ENCODE measurements around the gene C1orf52. TPM values are rescaled to one million over a fixed set of nuclear protein-coding genes. Genes with fewer than 3 reads are reported as not detected.

The C1orf52 gene
- total RNA-seq = 17.8 TPM
- long read RNA-seq, transcript C1orf52-201 (4 exons, 3,391 nt) = minor isoform, 11 of 57 reads
- long read RNA-seq, transcript C1orf52-203 (3 exons, 1,219 nt) = major isoform, 46 of 57 reads
- long read RNA-seq, partial matches to known transcripts = 0 of 57 reads
- long read RNA-seq, other reads (novel, unspliced or antisense) = 0 of 57 reads

DNA sequence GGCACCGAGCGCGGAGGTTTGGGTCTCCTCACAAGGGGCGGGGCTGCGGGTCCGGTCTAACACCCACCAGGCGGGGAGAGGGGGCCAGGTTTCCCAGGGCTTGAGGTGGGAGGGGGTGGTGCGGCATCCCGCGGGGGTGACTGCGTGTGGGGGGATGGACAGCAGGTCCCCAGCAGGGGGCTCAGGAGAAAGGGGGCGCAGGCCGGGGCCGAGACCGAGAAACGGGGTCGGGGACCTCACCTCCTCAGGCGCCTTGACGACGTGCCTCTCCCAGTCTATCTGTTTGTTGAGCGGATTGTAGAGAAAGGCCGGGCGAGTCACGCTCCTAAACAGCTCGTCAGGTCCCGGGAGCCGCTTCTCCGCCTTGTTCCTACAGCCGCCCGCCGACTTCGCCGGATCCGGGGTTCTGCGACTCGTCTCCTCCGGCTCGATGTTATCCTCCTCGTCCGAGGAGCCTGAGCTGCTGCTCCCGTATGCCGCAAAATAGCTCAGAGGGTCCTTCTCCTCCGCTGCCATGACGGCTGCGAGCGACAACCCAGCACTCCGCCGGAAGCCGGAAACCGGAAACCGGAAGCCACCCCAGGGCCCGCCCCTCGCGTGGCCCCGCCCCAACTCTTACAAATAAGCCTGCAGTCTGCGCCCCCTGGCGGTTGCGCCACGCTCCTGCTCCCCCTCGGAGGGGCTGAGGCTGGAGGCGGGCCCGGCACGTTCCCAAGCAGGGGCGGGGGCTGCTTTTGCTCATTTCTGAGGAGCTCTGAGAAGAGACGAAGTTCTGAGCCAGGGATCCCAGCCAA, at the start of gene C1orf52:
C1orf52 (minus strand) TSS at position 545 of the 794 bp plus-strand sequence; CDS start at position 516, 29 bp downstream.
- DNase-seq = peak; percentile 98
- ATAC-seq (ENCODE audit: poor library complexity) = peak; percentile 99
- intact Hi-C loops (cut with DNase I) = loop anchor here (5.0 kb wide), 1 partner anchor 317 kb away; no protein-coding TSS in a partner anchor

DNA sequence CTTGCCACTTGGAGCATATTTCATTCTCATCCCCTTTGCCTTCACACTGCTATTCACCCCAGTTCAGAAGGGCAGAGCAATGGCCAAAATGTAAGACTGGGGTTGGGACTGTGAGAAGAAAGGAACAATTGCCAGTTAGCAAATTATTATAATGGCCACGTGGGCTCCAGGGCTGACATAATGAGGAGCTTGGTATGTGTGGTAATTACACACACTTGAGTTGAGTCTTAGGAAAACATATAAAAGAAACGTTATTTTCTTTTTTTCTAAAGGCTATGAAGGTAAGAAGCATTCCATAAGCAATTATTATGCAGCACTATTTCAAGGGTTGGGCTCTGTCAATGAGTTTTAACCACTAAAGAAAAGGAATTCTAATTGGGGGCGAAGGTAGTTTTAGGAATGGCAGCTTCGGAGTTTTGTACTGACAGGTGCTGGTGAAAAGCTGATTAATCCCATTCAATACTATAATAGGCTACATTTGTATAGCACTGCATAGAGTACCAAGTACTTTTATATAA, 49.4 kb upstream of the C1orf52 start:
- intact Hi-C loops (cut with DNase I) = loop anchor here (5.0 kb wide), 3 partner anchors 88 to 383 kb away; no protein-coding TSS in a partner anchor
- no peak for ATAC-seq (ENCODE audit: poor library complexity)
- DNase-seq = no peak

DNA sequence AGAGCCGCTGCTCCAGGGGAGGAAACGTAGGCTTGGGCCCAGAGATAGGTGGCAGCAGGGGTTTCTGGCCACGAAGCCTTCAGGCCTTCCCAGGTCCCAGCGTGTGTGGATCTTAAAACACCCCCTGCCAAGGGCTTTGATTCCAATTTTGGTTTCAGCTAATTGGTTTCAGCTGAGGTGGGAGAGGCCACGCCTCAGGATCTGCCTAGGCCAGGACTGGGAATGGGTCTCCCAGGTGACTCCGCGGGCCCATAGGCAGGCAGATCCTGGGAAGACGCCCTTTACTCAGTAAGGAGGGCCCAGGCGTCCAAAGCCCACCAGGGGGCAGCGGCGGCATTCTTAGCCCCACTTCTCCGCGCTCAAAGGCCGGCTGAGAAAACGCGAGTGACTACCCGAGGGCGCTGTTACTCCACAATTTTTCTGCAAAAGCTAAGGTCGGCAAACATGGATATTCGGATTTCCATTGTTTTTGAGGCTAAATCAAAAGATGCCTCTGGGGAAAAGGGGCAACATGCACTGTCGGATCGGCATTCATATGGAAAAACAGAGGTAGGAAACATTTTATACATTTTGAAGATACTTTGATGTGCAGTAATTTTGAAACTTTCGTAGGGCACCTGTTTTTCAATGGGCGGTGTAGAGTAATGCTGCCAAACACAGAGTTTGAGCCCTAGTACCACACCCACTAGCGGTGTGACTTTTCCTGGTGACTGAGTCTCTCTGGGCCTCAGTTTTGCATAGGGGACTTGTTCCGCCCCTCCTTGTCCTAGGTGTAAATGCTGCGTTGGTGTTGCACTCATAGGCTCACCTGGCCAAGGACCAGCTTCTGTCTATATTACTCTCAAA, 48.7 kb upstream of the C1orf52 start:
- ATAC-seq (ENCODE audit: poor library complexity) (peak; percentile 99), DNase-seq (peak; percentile 92)
- intact Hi-C loops (cut with DNase I) = loop anchor here (2.0 to 5.0 kb wide), 4 partner anchors 89 to 384 kb away; no protein-coding TSS in a partner anchor

DNA sequence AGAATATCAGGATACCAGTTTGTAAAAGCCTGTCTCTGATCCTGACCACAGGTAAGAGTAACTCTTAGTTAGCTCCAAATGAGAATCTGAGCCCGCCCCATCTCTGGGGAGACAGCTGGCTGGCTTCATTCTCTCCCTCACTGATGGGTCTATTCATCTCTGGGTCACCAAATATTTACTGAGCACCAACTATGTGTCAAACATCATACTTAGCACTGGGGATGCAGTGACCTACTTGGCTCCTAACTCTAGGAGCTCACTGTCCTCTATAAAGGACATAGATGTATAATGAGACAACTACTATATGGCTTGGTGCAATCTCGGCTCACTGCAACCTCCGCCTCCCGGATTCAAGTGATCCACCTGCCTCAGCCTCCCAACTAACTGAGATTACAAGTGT, 46.8 kb upstream of the C1orf52 start:
- intact Hi-C loops (cut with DNase I) = loop anchor here (2.0 to 5.0 kb wide), 4 partner anchors 91 to 386 kb away; no protein-coding TSS in a partner anchor
- ATAC-seq (ENCODE audit: poor library complexity) = no peak
- no peak for DNase-seq

DNA sequence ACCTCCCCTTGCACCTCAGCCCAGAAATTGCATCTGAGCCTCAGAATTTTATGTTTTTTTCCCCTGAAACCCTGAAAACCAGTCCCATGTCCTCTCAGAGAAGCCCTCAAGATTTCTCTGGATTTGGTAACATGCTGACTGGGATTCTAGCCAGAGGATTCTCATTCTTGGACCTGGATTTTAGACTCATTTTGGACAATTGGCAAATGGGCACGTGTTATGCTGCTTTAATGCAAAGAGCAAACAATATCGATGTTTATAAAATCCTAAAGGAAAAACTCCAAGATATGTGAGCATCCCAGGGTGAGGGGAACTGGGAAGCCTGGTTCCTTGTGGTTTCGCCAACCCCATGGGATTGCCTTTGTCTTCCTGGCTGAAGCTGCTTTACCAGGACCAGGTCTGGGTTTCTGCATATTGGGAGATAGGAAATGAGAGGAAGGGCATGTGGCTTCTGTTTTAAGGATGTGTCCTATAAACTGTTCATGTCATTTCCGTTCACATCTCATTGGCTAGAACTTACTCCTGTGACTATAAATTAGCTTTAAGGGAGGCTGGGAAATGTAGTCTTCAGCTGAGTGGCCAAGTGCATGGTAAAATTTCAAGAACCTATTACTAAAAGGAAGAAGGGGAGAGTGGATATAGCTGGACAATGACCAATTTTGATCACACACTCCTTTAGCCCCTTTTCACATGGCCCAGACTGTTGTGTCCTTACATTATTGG, 44.1 kb upstream of the C1orf52 start:
- intact Hi-C loops (cut with DNase I) = no loop called here
- DNase-seq (no peak), ATAC-seq (ENCODE audit: poor library complexity) (no peak)

DNA sequence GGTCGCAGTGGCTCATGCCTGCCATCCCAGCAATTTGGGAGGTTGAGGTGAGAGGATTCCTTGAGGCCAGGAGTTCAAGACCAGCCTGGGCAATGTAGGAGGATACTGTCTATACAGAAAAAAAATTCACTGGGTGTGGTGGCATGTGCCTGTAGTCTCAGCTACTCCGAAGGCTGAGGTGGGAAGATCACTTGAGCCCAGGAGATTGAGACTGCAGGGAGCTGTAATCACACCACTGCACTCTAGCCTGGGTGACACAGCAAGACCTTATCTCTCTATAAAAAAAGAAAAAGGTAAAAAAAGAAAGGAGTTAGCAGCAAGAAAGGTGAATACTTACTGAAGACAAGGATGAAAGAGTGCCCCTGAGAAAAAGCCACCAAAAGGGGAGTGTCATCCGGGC, 40.7 kb upstream of the C1orf52 start:
- intact Hi-C loops (cut with DNase I) = no loop called here
- DNase-seq = no peak
- no peak for ATAC-seq (ENCODE audit: poor library complexity)

DNA sequence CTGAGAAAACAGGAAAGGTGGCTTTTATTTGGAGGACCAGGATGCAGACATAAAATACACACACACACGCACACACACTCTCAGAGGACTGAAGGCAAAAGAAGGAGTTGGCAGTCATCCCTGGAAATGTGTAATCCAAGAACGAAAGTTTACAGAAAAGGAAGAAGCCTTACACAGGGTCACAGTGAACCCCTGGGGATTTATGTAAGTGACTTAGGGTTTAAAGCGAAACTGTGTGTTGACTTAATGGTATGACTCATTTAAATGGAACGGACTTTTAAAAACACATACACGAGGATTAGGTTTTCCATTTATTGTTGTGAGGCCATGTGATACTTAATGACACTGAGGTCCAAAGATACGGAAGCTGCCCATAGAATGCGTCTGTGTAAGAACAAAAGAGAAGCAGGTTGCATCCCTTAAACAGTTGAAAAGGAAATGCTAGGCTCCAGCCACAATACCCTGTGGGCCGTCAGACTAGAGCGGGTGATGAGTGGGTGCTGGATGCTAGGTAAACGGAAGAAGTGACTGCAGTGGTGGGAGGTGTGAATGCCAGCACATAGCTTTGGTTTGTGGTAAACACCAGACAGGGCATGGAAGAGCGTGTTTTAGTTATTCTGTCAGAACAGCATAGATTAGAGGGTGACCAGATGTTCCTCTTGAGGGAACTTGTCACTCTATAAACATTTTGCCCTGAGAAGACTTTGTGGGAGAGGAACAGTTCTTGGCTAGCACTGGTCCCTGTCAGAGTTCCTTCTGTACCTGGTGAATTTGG, 38.6 kb upstream of the C1orf52 start:
- intact Hi-C loops (cut with DNase I) = no loop called here
- no peak for DNase-seq

DNA sequence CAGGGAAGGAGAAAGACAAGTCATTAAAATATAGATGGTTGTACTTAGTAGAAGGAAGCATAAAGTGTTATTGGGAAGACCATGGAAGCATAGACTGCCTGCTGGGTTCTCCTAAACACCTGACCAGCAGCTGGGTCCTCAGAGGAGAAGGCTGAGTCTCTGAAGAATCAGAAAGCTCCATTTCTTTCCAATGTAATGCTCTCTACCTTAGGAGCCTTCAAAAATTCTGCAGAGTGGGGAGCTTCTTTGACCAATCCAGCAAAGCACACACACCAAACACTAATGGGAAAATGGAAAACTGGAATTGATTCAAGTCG, 38.0 kb upstream of the C1orf52 start:
- intact Hi-C loops (cut with DNase I) = no loop called here
- no peak for DNase-seq
- no peak for ATAC-seq (ENCODE audit: poor library complexity)

More for the DNA sequence above, 38.6 kb upstream of the C1orf52 start:
- peak; percentile 80 for ATAC-seq (ENCODE audit: poor library complexity)

DNA sequence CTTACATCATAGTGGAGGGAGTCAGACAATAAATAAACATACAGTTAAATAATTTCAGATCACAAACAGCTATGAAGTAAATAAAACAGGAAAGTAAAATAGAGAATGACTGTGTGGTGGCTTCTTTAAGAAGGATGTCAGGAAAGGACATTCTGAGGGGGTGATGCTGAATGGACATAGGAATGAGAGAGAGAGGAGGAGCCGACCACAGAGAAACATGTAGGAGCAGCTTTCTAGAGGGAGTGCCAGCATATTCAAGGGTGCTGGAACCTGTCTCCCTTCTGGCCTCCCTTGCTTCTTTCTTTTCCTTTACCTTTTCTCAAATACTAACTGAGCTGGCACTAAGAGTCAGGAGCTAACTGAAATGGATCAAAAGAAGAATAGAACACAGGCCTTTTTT, 37.5 kb upstream of the C1orf52 start:
- ATAC-seq (ENCODE audit: poor library complexity) = no peak
- intact Hi-C loops (cut with DNase I) = no loop called here

DNA sequence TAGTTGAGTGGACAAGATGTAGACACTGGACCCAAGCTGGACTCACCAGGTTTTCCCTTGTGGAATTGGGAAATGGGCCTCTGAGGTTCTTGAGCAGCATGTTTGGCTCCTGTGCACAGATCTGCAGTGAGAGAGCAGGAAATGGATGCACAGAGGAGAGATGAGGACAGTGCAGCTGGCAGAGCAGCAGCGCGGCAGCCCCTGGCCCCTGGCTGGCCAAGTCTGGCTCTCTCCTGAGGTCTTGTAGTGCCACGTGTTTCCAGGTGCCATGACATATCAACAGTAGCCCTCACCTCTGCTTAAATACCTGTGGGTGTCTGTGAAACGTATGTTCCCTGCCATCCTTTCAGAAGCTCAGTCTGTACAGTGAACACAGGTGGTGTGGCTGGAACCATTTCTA, 36.2 kb upstream of the C1orf52 start:
- intact Hi-C loops (cut with DNase I) = no loop called here
- ATAC-seq (ENCODE audit: poor library complexity) = no peak
- DNase-seq = no peak

More for the DNA sequence above, 37.5 kb upstream of the C1orf52 start:
- DNase-seq = no peak

DNA sequence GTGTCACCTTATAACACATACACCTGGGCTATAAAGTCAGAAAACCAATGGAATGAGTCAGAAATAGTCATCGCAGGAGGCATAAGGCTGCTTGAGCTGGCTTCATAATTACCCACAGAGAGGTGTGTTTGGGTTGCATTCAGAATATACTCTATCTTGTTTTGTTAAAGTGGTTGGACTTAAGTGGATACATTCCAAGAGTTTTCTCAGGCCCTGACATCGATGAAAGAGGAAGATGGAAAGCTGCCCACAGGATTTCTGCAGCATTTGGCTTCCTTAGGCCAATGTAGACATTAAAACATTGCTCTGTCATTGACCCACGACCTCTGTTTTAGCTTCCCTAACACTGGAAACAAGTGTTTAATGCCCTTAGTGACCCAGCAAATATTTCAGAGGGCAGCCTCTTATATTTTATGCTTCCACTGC, 35.6 kb upstream of the C1orf52 start:
- ATAC-seq (ENCODE audit: poor library complexity) (no peak), DNase-seq (no peak)
- intact Hi-C loops (cut with DNase I) = no loop called here

DNA sequence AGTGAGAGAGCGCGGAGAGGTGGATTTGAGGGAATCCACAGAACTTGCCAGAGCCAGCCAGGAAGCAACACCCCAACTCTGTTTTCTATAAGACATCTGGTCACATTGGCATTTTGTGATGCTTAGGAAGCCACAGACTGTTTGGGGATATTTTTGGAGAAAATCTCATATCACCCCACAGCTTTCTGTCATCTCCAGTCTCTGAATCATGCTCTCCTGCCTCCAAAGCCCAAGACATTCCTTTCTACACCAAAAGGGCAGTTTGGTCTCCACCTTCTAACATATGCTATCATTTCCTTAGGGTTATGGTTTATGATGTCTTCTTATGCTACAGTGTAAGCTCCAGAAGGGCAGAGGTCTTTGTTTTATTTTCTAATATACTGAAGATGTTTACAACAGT, 31.4 kb upstream of the C1orf52 start:
- DNase-seq (no peak), ATAC-seq (ENCODE audit: poor library complexity) (no peak)
- intact Hi-C loops (cut with DNase I) = no loop called here

DNA sequence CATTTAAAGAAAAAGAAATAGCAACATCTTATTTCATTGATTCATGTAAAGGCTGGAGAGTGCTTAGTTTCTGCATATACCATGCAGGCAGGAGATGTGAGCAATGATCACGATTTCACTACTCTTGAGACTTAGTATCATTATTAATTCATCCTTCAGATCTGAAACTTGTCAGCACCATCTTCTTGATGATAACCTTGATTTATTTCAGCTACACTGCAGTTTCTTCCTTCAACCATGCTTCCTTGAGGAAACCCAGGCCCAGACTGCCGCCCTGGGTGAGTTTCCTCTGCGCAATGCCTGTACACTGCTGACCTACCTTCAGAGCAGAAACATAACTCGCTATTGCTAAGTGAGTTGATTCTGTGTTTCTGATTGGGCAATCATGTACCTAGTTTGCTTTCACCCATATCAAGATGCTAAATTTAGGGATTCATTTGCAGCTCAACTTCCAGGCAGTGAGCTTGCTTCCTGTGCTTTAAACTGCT, 30.4 kb upstream of the C1orf52 start:
- DNase-seq = no peak
- ATAC-seq (ENCODE audit: poor library complexity) = peak; percentile 82
- intact Hi-C loops (cut with DNase I) = no loop called here

DNA sequence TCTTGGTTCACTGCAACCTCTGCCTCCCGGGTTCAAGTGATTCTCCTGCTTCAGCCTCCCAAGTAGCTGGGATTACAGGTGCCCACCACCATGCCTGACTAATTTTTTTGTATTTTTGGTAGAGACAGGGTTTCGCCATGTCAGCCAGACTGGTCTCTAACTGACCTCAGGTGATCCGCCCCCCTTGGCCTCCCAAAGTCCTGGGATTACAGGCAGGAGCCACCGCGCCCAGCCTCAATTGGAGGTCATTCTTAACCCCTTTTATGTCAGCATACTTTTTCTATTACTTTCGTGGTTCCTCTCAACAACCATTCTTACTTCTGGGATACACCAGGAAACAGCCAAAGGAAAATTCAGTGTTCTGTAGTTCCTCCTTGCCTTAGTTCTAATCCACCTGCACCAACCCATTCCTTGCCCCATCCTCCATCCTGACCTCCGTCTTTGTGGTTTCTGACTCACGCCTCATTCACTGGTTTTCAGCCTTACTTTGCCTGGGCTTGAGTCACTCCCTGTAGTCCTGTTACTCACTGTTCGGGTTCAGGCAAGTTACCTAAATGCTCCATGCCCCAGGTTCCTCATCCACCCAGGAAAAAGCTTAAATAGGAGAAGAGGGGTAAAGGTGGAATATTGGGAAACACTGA, 29.9 kb upstream of the C1orf52 start:
- ATAC-seq (ENCODE audit: poor library complexity) = no peak
- intact Hi-C loops (cut with DNase I) = no loop called here
- no peak for DNase-seq

DNA sequence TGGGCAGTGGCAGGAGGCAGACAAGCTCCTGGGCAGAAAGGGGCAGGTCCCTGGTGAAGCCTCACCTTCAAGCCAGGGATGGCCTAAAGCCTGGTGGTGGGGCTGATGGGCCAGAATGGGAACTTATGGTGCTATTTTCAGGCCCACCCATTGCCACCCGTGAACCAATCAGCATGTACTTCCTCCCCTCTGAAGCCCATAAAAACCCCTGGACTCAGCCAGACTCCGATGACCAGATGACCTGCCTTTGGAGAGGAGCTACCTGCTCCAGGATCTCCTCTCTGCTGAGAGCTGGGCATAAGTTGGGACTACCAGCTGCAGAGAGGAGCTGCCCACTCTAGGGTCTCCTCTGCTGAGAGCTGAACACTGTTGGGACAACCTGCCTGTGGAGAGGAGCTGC, 24.7 kb upstream of the C1orf52 start:
- DNase-seq = no peak
- ATAC-seq (ENCODE audit: poor library complexity) = no peak
- intact Hi-C loops (cut with DNase I) = no loop called here

DNA sequence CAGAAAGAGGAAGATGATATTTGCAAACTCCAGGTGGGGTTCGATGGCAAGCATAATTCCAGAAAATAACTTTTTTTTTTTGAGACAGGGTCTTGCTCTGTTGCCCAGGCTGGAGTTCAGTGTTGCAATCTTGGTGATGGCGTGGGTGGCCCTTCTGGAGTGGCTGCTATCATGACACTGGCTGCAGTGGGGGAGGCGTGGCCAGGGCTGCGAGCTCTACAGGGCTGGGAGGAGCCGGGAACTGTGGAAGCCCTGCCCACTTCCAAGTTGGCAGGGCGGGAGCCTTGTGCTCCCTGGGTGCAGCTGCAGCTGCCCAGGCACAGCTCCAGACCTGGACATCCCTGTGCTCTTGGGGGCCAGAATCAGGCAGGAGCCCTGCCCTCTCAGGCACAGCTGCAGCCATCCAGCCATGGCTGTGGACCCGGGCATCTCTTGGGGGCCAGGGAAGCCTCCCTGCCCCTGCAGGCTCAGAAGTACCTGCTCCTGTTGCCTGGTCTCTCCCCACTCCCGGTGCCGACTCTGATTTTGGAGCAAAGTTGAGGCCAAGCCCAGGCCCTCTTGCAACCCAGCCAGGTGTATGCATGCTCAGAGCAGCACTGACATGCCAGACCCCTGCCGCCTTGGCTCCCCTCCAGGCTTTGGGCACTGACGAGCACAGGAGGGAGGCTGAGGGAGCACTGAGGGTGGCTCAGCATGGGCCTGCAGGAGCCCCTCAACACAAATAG, 24.2 kb upstream of the C1orf52 start:
- DNase-seq (peak; percentile 55), ATAC-seq (ENCODE audit: poor library complexity) (peak; percentile 68)
- intact Hi-C loops (cut with DNase I) = no loop called here

DNA sequence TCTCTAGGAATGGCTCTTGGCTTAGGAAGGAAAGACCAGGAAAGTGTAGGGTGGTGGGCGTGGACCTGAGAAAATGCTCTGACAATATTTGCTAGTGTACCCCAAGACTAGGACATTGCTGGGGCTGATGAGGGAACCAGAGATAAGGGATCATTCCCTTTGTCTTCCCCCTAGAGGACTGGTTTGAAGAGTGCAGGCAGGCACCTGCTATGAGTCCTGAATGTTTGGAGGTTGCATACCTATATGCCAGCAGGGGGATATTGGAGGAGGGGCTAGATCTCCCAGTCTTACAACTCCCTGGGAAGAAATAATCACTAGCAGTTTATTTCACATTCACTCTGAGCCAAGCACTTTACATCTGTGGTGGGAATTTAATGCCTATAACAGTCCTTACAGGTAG, 23.0 kb upstream of the C1orf52 start:
- ATAC-seq (ENCODE audit: poor library complexity) = no peak
- no peak for DNase-seq
- intact Hi-C loops (cut with DNase I) = no loop called here
